NCI-H82 treated with DMSO at 0.1 percent for 48 hours (cell line): Measurements from ENCODE around the gene ADCY7.
A peak's percentile ranks its signal among the peaks of the same experiment; 100 is the strongest.

Experiments used
- DNase-seq: peaks from one replicate; lab custom pipeline; 2025; ENCODE audit not compliant: unreplicated experiment; lab: John Stamatoyannopoulos, UW

ADCY7 gene

DNA sequence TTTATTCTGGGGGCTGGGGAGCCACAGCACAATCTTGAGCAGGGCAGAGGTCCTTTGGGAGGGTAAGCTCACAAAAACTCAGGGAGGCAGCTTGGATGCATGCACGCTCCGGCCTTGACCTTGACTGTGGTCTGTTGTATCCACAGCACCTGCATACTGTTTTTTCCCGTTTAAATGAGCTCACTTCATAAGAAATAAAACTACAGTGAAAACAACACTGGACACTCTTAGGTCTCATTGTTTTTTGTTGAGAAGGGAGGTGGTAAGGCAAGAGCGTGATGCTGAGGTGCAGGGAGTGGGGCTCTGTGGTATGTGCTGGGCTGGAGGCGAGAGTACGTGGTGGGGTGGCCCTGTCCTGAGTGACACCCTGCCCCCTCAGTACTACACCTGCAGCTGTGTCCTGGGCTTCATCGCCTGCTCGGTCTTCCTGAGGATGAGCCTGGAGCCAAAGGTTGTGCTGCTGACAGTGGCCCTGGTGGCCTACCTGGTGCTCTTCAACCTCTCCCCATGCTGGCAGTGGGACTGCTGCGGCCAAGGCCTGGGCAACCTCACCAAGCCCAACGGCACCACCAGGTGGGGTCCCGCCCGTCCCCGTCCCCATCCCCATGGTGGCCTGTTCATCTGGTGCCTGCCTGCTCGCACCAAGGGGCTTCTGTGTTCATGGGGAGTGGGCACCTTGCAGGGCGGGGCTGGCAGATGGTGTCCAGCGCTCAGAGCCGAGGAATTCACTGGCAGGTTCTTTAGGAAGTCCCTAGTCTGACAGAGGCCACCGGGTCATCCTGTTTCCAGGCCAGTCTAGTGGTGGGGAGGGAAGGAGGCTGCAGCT lies 44.2 kb downstream of the ADCY7 start:
- DNase-seq, result no peak

DNA sequence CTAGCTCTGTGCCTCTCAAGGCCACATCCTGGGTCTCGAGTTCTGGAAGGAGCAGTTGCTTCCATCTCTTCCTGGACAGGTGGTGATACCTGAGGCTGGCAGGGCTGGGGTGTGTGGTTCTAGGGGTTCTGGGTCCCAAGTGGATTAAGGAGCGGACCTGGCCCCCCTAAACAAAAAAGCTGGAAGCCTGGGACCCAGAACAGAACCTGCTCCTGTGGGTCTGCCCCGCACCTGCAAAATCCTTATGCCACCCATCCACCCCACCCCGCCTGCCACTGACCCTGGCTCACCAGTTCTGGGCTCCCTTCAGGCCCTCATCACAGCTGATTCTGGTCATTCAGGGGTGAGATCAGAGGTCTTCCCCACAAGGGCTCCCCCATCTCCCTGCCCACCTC lies 44.8 kb downstream of the ADCY7 start:
- DNase-seq, result no peak

DNA sequence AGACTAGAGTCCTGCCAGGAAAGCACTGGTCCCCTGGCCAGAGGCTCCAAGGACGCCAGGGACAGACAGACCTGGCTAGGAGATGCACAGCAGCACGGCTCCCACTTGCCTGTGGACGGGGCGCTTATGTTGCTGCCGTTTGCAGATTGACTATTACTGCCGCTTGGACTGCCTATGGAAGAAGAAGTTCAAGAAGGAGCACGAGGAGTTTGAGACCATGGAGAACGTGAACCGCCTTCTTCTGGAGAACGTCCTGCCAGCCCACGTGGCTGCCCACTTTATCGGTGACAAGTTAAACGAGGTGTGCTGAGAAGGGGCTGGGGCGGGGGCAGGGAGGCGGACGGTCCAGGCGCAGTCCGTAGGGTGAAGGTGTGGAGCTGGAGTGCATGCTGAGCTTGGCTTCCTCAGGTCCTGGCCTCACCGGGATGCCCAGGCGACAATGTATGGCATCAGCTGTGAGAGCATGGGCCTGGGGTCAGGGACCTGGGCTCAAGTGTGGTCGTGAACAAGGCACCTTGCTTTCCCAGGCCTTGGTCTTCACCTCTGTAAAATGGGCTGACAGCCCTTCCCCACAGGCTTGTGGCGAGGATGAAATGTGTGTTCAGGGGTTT lies 45.6 kb downstream of the ADCY7 start:
- no peak for DNase-seq

DNA sequence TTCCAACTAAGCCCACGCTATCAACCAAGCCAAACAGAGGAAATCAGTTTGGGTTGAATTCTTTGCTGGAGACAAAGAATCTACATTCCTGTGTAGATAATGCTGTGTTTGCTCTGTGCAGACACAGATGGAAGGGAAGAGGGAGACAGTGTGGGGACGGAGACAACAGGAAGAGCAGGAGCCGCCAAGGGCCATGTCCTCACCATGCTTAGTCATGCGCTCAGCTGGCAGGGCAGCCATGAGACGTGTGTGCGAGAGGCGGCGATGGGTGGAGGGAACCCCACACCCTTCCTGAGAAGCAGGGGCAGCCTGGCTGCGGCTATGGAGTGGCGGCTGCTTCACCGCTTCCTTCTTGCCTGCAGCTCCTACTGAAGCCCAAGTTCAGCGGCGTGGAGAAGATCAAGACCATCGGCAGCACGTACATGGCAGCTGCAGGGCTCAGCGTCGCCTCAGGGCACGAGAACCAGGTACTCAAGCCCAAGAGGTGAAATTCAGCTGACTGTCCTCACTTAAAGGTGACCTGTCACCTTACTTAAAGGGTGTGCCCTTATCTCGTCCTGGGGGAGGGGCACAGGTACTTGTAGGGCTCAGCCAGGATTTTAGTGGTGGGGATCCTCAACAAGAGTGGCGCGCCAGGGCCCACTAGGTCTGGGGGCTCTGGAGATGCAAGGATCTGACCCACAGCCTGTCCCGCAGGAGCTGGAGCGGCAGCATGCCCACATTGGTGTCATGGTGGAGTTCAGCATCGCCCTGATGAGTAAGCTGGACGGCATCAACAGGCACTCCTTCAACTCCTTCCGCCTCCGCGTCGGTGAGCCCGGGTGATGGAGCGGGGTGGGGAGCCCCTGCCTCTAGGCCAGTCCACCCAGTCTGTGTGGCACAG lies 47.5 kb downstream of the ADCY7 start:
- DNase-seq, result no peak

DNA sequence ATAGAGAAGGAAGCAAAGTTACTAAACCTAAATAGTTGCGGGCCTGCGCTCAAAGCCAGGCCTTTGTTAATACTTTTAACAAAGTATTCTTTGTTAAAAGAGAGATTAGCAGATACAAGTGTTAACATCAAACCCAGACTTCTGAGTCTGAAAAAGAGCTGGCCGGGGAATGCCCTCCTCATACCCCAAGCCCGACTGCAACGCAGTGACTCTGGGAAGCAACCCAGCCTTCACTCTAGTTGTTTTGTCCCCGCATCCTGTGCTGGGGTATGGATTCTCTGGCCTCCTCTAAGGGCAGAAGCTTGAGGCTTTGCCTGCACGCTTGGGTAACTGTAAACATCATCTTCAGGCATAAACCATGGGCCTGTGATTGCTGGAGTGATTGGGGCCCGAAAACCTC lies 48.3 kb downstream of the ADCY7 start:
- DNase-seq, result no peak

DNA sequence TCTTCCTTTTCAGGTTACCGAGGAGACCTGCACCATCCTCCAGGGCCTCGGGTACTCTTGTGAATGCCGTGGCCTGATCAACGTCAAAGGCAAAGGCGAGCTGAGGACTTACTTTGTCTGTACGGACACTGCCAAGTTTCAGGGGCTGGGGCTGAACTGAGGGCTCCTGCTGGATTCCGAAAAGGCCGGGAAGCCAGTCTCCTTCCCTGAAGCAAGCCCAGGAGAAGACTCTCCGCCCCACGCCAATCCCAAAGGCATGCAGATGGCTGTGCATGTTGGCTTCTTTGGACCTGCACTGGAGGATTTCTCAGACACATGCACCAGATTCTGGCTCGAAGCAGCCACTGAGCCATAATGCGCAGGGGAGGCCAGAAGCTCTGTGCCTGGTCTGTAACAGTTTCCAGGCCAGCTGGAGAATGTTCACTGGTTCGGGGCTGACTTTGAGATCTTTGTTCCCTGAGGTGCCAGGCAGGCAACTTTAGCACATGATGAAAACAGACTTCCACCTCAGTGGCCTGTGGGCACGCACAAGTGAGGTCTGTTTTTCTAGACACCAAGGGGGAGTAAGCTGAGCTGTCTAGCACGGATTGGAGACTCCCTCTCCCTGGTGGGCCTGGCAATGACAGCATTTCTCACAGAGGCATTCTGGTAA lies 49.1 kb downstream of the ADCY7 start:
- DNase-seq, result no peak

DNA sequence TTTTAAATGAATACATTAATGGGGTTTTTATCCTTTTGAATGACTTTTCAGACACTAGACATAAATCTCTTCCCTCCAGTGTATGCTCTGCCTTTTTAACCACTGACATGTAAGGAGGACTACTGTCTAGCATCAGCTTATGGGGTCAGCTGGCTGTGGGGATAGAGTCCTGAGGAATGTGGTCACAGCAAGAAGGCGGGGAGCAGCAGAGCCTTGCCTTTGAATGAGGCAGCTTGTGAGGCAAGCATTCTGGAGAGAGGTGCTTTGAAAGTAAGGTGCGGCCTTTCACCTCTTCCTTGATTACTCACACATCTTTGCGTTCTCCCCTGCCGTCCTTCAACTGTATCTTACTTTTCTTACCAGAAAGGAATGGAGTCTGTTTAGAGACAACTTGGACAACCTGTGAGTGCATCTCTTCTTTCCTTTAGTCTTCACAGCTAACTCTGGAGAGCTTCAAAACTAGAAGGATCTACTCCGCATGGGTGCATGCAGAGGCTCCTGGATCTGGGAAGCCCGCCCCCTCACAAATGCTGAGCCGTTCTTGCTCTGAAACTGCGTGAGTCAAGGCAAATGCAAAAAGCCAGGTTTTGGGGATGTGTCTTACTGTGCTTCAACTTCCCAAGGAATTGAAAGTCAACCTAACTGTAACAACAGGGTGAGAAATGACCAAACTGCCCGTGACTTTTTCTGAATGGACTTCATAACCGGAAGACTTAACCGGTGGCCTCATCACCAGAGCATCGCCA lies 49.9 kb downstream of the ADCY7 start:
- no peak for DNase-seq

DNA sequence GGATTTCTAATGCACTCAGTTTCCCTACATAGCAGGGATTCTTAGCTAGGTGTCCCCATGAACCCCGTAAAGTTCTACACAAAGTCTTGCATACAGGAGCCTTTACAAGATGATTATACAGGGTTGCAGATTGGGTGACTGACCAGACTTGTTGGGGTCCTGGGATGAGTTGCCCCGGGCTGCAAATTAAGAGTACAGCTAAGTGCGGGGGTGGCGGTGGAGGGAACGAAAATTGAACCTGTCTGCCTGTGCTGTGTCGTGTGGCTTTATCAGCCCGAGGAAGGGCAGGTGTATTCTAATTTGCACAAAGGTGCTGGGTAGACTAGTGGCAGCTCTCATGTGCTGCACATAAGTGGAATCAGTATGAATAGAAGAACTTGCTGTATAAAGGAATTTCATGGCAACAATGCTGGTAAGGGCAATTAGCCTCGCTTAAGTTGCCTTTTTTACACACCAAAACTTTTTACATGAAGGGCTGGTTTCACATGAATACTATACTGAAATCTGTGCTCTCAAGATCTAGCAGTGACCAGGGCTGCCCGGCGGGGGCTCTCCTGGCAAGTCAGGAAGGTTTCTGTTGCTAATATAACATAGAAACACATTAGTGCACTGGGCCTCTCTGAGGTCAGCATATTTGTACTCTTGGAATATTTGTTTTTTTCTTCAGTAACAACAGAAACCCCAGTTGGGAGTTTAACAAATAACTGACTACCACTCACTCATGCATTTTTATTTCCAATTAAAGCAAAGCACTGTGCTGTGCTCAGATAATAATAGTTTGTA lies 50.7 kb downstream of the ADCY7 start:
- DNase-seq, result no peak

DNA sequence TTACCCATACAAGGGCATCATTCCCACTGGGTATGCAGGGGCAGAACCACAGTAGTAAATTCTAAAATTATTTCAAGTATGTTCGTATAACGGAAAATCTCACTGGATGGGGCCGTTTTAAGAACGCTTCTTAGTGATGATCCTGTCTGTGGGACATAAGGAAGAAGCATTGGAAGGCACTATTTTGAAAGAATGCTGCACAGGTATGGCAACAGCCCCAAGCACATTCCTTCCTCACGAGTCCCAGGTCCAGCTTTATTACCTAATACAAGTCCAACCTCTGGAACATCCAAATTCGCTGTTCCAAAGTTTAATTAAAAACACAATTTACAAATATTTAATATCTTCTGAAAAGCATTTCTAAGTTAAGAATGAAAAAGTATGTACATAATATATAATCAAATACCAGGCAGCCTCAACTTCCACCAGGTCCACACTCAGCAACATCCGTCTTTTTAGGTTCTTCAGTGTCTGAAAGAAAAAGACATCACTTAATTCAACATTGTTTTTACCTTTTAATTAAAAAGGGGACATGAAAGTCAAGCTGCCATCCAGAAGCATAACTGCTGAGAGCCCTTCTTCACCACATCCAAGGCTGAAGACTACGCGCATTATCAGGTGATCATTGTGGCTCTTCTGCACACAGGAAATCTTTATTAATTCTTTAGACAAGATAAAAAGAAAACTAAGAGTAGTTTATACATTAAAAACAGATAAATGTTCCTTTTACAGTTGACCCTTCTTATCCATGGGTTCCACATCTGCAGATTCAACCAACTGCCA lies 52.6 kb downstream of the ADCY7 start:
- no peak for DNase-seq

DNA sequence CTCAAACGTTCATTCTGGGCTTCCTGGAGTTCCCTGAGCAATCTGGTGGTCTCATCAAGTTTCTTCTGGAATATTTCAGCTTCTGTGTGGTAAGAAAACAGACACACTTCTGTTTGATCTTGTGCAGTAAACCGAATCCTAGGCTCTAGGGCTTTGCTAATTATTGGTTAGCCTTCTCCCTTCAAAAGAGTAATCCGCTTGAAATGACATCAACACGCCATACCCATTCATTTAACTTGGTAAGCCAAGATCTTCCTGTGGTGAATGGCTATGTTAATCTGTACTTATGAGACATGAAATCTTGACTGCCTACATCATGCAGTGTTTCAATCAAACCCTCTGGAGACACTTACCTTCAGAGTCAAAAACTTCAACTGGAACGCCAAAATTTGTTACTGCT lies 54.0 kb downstream of the ADCY7 start:
- no peak for DNase-seq

DNA sequence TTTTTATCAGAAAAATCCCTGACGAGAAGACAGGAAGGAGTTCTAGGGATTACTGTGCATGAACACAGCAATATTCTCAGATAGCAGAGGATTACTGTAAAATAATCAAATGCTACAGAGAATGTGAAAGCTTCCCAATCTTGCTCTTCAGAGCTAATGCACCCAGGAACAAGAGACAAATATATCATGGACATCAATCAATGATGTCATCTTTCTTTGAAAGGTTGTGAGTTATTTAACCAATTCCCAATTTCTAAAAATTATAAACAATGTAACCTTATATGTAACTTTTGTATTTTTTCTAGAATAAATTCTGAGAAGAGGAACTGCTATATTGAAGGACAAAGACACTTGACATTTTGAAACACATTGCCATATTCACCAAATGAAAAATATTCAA lies 56.0 kb downstream of the ADCY7 start:
- no peak for DNase-seq

DNA sequence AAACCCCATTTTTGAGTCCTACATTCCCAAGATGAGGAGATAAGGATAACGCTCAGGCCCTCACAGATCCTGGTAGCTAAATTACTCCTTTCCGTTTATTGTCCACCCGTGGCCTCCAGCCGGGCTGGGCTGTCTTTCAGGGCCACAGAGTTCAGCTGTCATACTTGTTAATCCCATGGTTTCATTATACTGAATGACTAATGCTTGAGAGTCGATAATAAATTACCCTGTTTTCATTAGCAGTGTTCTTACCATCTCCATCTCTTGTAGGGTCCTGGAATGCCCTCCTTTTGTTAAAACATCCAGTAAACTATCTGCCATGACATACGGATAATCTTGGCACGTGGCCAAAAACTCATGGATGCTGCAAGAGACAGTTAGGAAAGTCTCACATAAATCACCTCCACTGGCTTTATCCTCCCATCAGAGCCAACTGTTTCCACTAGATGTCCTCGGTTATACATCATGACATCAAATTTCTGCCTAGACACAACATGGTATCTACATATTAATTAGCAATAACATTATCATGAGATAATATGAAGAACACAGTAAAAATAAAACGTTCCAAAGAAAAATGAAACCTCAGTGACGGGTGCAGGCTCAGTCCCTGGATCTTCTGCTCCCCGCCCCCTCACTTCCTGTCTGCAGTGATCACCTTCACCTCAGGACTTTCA lies 57.1 kb downstream of the ADCY7 start:
- DNase-seq, result peak; percentile 43

DNA sequence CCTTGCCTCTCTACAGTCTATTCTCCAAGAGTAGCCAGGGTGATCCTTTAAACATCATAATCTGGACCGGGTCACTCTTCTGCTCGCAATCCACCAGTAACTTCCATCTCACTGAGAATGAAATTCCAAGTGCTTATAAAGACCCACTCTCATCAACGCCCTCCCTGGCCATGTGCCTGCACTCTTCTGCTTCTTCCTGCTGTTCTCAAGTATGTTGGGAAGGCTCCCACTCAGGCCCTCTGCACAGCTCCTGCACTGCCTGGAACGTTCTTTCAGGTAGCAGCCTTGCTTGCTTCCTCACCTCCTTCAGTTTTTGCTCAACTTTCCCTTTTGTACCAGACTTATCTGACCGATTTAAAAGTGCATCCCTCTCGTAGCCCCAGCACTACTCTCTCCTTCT lies 58.0 kb downstream of the ADCY7 start:
- DNase-seq, result no peak

DNA sequence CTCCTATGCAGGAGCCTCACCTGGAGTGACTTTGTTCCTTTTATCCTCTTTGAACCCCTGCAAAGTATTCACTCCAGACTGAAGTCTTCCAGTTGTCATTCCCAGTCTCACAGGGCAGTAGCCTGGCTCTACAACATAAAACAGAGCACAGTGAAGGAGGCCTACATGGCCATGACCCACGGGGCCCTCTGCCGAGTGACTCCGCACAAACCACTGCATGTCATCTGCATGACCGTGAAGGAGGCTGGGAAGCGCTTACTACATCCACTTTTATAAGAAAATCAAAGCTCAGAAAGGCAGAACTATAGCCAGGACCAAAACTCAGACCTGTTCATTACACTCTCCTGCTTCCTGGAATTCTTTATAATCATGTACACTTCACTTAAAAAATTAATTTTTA lies 59.9 kb downstream of the ADCY7 start:
- no peak for DNase-seq

DNA sequence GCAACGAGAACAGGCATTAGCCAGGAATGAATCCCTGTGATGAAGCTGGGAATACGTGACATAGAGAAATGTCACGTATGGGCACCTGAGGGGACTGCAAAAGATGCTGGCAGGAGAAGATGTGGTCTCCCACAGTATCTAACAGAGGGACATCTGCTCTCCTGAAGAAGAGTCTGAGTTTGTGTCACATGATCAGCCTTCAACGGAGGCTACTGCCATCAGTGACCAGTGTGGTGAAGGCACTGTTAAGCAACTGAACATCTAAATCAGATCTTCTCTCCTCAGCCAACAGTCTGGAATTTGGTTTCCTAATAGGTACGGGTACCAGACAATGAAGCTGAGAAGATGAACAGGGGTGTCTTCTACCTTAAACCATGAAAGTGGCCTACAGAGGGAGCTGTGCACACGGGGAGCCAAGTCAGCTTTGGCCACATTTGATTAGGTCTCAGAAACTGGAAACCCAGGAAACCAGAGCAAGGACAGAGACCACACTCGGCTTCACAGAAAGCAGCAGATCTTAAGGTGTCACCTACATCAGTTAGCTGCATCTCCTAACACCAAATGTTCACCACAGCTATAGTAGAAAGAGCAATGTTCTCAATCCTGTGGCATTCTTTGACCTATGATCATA lies 60.6 kb downstream of the ADCY7 start:
- DNase-seq, result no peak

DNA sequence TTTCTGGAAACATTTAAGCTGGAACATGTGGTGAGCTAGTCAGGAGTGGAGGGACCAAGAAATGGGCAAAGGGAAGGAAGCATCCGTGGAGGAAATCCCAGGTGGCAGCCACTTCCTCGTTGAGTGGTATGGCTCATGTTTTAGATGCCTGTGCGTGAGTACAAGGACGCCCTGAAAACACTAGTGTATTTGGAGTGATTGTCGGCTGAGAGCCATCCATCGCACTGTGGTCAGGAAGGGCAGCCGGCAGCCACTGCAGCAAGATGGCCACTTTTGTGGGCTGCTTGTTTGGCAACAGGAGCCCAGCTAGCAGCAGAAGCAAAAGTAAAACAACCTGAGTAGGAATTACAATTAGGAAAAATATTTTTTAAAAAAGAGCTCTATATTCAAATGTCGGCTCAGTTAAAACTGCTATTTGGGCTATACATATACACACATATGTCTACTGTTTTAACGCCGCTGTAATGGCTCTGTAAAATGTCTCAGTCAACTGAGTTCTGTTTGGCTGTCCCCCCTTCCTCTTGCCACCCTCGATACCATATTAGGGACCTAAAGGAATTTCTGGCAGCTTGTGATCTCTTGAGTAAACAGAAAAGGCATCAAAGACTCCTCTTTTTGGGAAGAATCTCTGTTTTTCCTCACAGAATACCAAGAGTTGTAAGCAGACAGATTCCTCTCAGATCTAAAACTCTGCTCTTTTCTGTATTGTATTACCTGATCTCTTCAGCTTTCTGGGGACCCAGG lies 63.3 kb downstream of the ADCY7 start:
- no peak for DNase-seq

DNA sequence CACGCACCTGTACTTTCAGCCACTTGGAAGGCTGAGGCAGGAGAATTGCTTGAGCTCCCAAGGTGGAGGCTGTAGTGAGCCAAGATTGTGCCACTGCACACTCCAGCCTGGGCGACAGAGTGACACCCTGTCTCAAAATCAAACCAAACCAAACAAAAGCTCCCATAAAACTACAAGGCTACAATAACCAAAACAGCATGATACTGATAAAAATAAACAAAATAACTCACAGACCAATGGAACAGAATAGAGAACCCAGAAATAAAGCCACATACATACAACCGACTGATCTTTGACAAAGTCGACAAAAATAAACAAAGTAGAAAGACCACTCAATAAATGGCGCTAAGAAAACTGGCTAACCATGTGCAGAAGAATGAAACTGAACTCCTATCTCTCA lies 65.2 kb downstream of the ADCY7 start:
- no peak for DNase-seq
